NCI-H2029 treated with DMSO at 0.1 percent for 48 hours (cell line): ENCODE data around the gene PIK3R2.

Experiments
- DNase-seq: peaks from one replicate; lab custom pipeline; 2025; lab: John Stamatoyannopoulos, UW

Gene PIK3R2

DNA sequence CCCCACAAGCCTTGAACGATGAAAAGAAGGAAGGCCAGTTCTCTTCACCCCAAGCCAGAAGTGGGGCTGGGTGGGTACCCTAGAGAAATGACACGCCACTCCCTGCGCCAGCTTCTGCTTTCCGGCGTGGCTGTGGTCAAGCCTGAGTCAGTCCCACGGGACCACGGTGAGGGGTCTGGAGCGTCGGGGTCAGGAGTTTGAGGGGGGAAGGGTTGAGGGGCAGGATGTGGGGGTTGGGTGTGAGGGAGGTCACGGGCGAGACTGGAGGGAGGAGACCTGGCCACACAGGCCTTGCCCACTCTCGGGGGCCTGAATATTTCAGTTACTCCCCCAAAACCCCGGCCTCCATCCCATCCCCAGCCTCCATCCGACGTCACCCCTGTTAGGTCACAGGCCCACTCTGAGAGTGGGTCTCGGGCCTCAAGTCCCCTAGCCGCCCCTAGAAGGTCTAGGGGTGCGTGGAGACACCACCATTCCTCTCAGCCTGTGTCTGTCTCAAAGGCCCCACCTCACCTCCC, 20.1 kb downstream of the PIK3R2 start:
- DNase-seq, result no peak

DNA sequence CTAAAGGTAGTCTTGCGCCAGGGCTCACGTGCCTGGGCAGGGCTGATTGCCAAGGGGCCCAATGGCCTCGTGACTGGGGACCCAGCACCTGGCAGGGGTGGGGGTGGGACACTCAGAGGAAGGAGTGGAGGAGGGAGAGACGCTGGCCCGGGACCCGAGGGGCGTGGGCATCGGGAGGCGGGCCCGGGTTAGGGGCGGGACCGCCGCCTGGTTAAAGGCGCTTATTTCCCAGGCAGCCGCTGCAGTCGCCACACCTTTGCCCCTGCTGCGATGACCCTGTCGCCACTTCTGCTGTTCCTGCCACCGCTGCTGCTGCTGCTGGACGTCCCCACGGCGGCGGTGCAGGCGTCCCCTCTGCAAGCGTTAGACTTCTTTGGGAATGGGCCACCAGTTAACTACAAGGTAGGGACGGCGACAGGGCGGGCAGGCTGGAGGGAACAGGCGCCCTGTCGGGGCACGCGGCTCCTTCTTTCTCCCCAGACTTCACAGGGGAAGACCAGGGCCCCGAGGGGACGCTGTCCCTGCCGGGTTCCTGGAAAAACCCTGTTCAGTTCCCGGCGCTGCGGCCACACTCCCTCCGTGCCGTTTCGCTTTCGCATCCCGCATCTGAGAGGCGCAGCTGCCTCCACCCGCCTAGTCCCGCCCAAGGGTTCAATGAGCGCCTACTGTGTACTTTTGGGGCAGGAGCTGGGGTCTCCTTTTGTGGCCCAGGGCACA, 20.8 kb downstream of the PIK3R2 start, which contains the start of gene IFI30:
Gene IFI30 (plus strand): TSS at position 242 of the 717 bp plus-strand sequence. CDS start 29 bp downstream, at position 271.
- DNase-seq, result peak; percentile 40

DNA sequence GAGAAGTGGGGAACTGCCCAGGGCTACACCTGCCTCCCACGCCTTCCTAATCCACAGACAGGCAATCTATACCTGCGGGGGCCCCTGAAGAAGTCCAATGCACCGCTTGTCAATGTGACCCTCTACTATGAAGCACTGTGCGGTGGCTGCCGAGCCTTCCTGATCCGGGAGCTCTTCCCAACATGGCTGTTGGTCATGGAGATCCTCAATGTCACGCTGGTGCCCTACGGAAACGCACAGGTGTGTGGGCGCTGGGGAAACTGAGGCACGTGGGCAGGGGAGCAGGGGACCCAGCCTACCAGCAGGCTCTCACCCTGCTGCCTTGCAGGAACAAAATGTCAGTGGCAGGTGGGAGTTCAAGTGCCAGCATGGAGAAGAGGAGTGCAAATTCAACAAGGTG, 22.0 kb downstream of the PIK3R2 start:
- DNase-seq, result no peak

GRCh38 chr19:18176367-18177310, 23.7 kb downstream of the PIK3R2 start:
- no peak for DNase-seq

DNA sequence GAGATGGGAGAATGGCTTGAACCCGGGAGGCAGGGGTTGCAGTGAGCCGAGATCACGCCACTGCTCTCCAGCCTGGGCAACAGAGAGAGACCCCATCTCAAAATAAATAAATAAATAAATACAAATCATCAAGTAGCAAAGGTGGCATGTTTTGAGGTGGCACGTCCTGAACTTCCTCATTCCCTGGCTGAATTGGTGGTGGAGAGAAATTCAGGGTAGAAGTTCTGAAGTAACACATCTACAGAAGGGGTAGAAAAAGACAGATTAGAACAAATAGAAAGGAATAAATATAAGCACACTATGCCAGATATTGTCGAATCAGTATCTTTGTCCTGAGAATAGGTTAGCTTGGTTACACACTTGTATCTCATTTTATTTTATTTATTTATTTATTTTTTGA, 27.0 kb downstream of the PIK3R2 start:
- no peak for DNase-seq

GRCh38 chr19:18183529-18183928, 30.6 kb downstream of the PIK3R2 start:
- DNase-seq, result no peak

DNA sequence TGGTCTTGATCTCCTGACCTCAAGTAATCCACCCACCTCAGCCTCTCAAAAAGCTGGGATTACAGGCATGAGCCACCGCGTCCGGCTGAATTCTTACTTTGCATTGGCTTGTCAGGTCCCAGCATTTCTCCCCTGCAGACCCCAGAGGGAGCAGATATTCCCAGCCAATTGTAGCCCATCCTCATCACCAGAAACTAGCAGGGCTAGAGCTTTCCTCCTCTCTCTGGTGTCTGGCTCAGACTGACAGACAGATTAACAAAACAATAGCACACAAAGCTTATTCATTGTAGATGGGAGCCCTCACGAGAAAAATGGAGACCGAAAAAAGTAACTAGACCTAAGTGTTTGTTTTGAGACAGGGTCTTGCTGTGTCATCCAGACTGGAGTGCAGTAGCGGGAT, 32.6 kb downstream of the PIK3R2 start:
- DNase-seq, result no peak

DNA sequence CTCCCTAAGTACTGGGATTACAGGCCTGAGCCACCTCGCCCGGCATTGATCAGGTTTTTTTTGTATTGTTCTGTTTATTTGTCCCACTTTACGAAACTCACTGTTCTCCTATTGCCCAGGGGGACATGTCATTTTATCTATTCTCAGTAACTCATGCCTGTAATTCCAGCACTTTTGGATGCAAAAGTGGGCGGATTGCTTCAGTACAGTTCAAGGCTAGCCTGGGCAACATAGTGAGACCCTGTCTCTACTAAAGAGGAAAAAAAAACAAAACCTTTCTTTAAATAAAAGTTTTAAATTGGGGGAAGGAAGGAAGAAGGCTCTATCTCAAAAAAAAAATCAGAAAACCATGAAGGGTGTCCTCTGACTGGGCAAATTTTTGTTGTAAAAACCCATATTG, 37.3 kb downstream of the PIK3R2 start:
- no peak for DNase-seq

DNA sequence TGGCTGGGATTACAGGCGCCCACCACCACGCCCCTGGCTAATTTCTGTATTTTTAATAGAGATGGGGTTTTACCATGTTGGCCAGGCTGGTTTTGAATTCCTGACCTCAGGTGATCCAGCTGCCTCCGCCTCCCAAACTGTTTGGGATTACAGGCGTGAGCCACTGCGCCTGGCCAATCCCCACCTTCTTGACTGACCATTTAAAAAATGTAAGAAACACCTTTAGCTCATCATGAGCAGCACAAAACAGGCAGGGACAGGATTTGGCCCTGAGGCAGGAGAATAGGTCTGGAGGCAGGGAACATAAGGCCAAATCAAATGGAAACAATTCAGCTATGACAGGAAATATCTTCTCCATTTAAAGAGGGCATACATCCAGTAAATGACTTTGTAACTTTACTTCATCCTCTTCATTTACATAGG, 38.7 kb downstream of the PIK3R2 start:
- no peak for DNase-seq

- peak; percentile 97 for DNase-seq
Observed at GRCh38 chr19:18192673-18193387, 39.9 kb downstream of the PIK3R2 start, which contains the start of gene MPV17L2. TSS of gene MPV17L2 (plus strand) at chr19:18193218. CDS start at chr19:18193282, 64 bp downstream.

DNA sequence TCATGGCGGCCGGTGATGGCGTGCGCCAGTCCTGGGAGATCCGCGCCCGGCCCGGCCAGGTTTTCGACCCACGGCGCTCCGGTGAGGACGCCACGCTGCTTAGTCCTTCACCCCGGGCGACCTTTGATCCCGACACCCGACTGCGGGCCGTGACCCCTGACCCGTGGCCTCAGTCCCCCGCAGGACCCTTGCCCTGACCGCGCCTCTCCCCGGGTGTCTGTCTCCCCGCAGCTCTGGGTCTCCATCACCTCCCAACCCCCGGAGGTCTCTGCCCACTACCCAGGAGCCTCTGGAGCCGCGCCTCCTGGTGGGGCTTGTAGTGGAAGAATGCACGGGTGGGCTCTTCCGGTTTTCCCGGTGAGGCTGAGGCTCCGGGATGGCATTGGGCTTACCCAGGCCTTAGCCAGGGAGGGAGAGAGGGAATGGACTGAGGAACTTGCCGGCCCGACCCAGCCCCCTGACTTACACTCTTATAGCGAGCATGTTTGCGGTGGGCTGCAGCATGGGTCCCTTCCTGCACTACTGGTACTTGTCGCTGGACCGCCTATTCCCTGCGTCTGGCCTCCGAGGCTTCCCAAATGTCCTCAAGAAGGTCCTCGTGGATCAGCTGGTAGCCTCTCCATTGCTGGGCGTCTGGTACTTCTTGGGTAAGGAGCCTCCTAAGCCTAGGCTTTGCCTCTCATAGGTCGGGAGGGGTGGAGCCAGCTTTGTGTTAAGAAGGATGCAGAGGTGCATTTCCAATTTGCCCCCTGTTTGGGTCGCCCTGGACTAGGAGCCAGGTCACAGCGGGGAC, 40.6 kb downstream of the PIK3R2 start:
- DNase-seq, result no peak

GRCh38 chr19:18194181-18194530, 41.2 kb downstream of the PIK3R2 start:
- DNase-seq, result no peak

DNA sequence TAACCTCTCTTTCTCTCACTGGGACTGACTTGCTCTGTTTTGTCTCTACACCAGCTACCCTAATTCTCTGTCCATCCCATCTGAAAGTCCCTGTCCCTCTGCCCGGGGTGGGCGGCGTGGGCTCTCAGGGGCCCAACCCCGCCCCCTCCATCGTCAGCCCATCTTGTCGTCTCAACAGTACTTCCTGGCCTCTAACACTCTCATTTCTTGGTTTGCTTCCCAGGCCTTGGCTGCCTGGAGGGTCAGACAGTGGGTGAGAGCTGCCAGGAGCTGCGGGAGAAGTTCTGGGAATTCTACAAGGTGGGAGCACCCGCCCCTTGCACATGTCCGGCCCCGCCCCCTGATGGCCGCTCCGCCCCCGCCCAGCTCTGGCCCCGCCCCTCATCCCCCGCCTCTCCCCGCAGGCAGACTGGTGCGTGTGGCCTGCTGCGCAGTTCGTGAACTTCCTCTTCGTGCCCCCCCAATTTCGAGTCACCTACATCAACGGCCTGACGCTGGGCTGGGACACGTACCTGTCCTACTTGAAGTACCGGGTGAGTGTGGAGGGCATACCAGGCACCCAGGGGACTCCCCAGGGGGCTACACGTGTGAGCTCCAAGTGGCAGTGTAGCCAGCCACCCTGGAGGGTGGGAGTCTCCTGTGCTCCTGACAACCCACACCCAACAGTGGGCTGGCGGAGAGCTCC, 41.7 kb downstream of the PIK3R2 start:
- DNase-seq, result no peak

- DNase-seq, result no peak
Observed at GRCh38 chr19:18196511-18196845, 43.5 kb downstream of the PIK3R2 start.

DNA sequence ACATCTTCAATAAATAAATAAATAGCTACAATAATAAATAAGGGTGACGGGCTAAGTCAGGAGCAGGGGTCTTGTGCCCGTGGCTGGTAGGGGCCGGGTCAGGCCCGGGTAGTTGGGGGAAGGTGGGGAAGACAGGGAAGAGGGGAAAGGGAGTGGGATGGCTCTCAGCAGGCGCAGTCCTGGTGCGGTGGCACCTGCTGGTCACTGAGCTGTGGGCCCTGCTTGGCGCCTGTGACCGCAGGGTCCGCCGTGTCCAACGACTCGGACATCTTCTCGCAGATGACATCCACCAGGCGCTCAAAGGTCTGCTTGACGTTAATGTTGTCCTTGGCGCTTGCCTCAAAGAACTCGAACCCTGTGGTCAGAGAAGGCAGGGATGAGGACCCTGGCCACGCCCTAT, 44.3 kb downstream of the PIK3R2 start:
- no peak for DNase-seq

GRCh38 chr19:18197941-18198340, 45.0 kb downstream of the PIK3R2 start:
- DNase-seq, result no peak

DNA sequence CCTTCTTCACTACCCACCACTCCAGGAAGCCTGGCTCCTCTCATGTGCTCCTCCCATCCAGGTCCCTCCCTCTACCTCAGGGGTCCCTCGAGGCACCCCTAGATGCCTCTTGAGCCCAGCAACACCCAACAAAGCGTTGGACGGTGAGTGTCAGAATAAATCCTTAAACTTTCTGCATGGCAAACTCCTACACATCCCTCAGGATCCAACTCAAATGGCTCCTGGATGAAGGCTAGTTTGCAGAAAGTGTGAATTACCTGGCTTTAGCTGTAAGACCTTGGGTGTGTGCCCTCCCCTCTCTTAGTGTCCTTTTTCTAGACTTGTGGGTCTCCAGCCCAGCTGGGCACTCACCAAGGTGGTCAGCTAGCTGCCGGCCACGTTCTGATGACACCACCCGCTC, 45.4 kb downstream of the PIK3R2 start:
- no peak for DNase-seq

DNA sequence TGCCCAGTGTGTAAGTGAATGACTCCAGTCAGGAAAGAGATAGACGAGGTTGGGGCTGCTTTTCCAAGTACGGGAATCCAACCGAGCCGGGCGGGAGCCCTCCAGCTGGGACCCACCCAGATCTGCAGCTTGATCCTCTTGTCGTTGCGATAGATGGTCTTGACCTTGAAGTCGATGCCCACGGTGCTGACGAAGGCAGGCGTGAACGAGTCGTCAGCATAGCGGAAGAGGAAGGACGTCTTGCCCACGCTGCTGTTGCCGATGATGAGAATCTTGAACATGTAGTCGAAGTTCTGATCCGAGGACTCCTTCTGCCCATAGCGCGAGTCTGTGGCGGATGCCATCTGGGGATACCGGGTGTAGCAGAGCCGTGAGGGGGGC, 49.4 kb downstream of the PIK3R2 start:
- no peak for DNase-seq

- no peak for DNase-seq
Observed at GRCh38 chr19:18202778-18203407, 49.9 kb downstream of the PIK3R2 start.

GRCh38 chr19:18203408-18203862, 50.5 kb downstream of the PIK3R2 start:
- DNase-seq, result no peak
